NCI-H748 treated with DMSO at 0.1 percent for 48 hours (cell line): ENCODE measurements around the gene CABS1.

Source experiments
- DNase-seq: peaks from one replicate; lab custom pipeline; 2025; lab: John Stamatoyannopoulos, UW

CABS1 gene

DNA sequence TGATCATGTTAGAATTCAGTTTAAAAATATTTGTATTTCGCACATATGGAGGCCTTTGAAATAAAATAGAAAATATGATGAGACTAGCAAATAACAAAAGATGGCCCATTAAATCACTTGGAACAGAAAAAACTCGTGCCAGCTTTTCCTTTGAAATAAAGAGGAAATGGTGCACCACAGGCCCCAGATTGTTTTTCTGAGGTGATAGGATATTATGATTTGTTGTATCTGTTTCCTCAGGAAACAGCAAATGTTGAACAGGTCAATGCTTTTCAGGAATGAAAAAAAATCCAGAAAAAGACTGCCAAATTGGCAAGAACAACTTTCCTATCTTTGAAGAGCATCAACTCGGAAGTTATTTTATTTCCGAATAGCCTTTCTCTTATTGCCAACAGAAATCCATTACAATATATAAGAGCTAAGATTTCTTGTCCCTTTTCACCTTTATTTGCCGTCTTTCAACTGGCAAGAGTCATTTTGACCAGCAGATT, 48.0 kb downstream of the CABS1 start, which contains the start of gene SMR3B:
Gene SMR3B, plus strand, starts transcription at position 441 of the 491 bp plus-strand sequence. CDS start 1,380 bp downstream, outside the sequence.
- DNase-seq, result no peak
